GM21528 (cell line): ENCODE data around the gene LIMCH1.

Experiments used
- ATAC-seq: cut with Tn5 transposase; IDR thresholded peaks from one replicate; pipeline ENCODE4 v1.9.1; 2021; ENCODE audit warnings: mild to moderate bottlenecking, moderate library complexity; ENCODE audit not compliant: unreplicated experiment, low FRiP score

Gene LIMCH1

DNA sequence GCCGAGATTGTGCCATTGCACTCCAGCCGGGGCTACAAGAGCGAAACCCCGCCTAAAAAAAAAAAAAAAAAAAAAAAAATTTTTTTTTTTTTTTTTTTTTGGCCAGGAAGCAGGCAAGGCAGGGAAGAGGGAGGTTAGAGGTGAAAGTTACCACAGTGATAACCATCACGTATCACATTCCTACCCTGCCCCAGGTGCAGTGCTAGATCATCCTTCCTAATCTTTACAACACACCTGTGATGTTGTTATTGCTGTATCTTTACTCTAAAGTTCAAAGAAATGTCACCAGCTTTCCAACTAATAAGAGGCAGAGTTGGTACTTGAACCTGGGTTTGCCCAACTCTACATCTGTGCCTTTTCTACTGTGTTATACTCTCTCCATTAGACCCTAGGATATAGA lies 7.2 kb upstream of the LIMCH1 start:
- no peak for ATAC-seq

DNA sequence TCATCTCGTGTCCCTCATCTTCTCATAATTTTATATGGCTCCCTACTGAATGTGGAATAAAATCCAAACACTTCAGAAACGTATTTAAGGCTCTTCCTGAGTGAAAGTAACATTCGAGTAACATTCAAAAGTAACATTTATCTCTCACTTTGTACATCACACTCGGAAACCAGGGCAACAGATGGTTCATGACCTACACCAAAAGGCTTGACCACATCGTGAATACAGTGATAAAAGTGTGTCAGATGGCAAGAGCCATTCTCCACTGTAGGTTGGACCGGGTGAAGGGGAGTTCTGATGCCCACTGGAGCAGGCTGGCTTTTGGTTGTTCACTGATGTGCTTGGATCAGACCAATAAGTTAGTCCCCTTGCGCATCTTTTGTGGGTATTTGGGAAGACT lies 5.6 kb upstream of the LIMCH1 start:
- no peak for ATAC-seq

GRCh38 chr4:41532882-41533281 lies 5.1 kb upstream of the LIMCH1 start:
- ATAC-seq: no peak

DNA sequence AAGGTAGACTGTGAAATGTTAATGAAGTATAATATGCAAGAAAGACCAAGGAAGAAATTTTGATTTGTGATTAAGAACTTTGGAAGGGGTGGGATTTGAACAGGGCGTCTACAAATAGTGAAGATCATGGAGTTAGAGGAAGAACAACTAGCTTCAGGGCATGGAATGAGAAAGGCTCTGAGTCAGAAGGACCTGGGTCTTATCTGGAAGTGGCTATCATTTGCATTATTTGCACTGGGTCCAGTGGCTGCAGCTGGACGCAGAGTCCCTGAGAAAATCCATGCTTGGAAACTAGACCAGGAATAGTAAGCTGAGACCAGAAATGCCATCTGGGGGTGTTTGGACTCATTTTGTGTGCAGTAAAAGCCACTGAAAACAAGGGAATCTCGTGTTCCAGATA lies 4.3 kb upstream of the LIMCH1 start:
- ATAC-seq: no peak

- ATAC-seq: no peak
Measured at GRCh38 chr4:41534404-41534803, 3.6 kb upstream of the LIMCH1 start.

DNA sequence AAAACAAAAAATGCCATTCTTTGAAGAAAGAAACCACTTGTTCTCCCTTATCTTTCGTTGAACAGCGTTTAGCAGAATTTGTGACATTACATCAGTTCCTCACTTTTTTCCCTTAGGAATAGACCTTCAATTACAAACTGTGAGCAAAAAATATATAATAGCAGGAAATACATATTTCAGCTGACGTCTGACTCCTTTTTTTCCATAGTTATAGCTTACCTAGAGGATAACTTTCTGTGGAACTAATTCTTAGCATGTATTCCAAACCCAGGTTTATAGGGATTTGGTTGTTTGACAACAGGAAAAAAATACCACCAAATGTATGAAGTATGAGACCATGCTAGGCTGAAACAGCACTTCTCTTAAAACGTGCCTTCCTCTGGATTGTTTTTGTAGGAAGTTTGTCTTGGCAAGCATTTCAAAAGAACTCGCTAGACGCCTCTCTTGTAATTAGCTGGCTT lies 2.0 kb upstream of the LIMCH1 start:
- no peak for ATAC-seq

- ATAC-seq: no peak
Measured at GRCh38 chr4:41537292-41537890, 566 bp upstream of the LIMCH1 start.

DNA sequence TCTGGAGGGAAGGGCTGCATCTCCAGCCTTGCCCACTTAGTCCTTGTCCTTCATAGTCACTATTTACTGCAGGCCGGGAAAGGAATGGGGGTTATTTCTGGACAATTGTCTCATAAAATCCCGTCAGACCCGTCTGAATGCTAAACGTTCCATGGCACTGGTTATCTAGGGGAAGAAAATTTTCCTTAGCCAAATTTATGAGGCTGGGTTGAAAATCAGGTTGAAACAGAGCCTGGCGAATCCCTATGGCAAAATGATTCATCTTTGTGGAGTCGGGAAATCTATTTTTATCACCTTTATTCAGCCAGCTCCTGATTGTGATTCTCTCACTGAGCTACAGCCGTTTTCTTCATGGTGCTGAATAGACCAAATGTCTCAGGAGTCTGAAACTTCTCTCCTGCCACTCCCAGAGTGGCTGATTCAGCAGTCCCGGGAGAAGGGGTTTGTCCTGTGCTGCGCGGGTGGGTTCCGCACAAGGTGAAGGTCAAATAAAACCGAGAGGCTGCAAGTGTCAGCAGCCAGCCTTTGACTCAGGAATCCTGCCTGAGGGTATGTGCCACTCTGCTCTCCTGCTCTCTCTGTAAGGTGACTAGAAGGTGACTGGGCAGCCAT lies 1.0 kb downstream of the LIMCH1 start:
- ATAC-seq: no peak

DNA sequence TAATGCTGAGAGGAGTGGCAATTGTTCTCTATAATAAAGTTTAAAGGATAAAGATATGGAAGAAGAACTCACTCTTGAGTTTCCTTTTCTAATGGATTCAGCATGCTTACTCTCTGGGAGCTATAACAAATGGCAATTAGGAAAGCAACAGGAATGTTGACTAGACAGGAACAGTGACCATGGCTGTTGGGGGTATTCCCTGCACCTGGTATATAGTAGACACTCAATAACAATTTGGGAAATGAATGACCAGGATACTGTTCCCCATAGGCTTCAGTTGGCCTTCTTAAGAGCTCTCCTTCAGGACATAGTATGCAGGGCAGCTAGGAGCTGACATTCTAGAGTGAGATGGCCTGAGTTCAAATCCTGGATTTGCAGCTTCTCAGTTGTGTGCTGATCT lies 1.8 kb downstream of the LIMCH1 start:
- no peak for ATAC-seq

- no peak for ATAC-seq
Measured at GRCh38 chr4:41540687-41541086, 2.7 kb downstream of the LIMCH1 start.

GRCh38 chr4:41541687-41542094 lies 3.7 kb downstream of the LIMCH1 start:
- no peak for ATAC-seq

DNA sequence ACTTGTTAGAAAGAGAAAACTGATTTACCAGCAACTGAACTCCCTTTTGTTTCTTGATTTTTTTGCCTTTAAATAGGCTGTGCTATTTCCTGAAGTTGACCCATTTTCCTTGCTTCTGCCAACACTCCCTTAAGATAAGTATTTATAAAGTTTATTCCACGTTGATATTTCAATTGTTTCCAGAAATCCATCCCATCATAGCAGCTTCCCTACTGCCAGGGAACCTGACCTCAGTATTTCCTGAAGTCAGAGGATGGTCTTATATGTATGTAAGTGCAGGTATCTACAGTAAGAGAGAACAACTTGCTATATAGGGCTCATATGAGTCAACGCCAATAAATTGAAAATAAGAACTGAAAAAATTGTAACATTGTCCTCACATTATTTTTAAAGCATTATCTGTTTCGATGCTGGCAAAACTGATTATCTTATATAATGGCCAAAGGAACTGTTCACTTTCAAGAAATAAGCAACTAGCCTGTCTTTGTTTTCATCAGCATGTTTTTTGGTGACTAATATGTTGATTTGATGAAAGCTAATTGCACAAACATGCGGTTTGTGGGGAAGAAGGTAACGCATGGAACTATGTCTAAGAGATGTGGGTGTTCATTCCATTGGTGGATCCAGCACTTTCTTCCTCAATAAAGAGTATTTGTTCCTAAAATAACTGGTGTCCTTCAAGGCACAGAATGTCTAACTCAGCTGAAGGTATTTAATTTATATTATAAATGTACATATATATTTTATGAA lies 4.7 kb downstream of the LIMCH1 start:
- no peak for ATAC-seq

DNA sequence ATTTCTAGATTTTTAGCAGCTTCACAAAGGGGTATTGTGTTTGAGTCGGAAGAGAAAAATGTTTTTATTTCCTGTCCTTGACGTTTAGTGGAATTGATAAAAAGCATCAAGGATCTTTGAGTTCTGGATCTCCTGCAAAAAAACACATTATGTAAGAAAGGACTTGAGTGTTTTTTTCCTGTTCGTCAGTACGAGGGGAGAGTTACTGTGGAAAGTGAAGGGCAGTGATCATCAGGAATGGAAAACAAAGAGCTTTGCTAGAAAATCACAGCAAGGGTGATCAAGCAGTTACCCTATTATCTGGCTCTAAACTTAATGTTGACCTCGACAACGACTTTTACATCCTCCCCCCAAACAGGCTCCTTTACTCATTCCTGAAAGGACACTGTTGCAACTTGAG lies 7.3 kb downstream of the LIMCH1 start:
- ATAC-seq: no peak

- ATAC-seq: no peak
Measured at GRCh38 chr4:41546638-41547037, 8.7 kb downstream of the LIMCH1 start.

- ATAC-seq: no peak
Measured at GRCh38 chr4:41548305-41548880, 10.4 kb downstream of the LIMCH1 start.

DNA sequence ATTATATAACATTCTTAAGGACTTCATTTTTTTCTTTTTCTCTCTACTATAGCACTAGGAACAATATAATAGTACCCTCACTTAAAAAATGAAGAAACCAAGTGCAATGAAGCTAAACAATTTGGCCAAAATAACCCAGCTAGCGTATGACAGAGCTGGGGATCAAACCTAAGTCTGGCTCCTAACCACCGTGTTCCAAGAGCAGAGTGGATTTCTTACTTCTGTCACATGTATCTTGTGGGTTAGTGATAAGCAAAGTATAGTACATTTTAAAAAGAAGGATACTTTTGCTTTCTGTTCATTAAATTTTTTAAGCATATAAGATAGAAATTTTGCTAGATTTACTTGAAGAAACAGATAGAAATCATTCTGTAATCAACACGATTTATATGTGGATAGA lies 11.5 kb downstream of the LIMCH1 start:
- no peak for ATAC-seq

GRCh38 chr4:41550308-41550707 lies 12.4 kb downstream of the LIMCH1 start:
- ATAC-seq: no peak

GRCh38 chr4:41551536-41551935 lies 13.6 kb downstream of the LIMCH1 start:
- no peak for ATAC-seq

- ATAC-seq: no peak
Measured at GRCh38 chr4:41554905-41555304, 16.9 kb downstream of the LIMCH1 start.

- no peak for ATAC-seq
Measured at GRCh38 chr4:41556526-41556925, 18.6 kb downstream of the LIMCH1 start.

DNA sequence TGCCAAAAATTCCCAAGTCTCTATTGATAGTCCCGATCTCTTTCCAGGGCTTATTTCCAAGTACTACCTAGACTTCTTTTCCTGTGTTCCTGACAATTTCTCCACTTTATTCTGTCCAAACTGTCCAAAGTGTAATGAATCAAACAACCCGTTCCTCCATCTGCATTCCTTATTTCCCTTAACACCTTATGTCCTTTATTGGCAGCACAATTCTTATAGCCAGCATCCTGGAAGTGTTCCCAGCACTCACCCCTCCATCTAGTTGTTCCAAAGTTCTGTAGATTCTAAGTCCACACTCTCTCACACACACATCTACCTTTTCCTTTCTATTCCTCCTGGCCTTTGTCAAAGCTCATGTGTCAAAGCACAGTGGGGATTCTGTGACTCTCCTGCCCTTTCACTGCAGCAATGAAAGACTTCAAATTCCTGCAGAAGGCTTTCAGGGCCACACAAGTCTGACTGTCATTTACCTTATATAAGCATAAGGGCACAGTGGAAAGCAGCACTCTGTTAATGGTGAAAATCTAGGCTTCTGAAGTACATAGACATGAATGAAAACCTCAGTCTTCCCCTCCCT lies 22.1 kb downstream of the LIMCH1 start:
- ATAC-seq: no peak
